Activated CD8-positive, alpha-beta T cell treated with anti-CD3 and anti-CD28 coated beads for 36 hours (primary cell): ENCODE data around the gene SH3GL3. TPM values are rescaled to one million over a fixed set of nuclear protein-coding genes. Genes with fewer than 3 reads are reported as not detected.

Source experiments
- ATAC-seq: fragments of 200-7000 bp; cut with Tn5 transposase; one replicate; pipeline ENCODE4 v1.10.0; 2021; ENCODE audit warnings: mild to moderate bottlenecking, moderate library complexity
- CTCF ChIA-PET: fragments of 350-600 bp; sonication (Branson Sonifier 250); formaldehyde crosslinking; loops from one replicate; lab custom pipeline; 2021; ENCODE audit warnings: antibody characterized with exemption; lab: Charles Lee
- POLR2A ChIA-PET: fragments of 350-600 bp; sonication (Branson Sonifier 250); formaldehyde crosslinking; loops from one replicate; lab custom pipeline; 2021; ENCODE audit warnings: antibody characterized with exemption; lab: Charles Lee
- DNase-seq: peaks from one replicate; pipeline ENCODE4 v3.0.0-alpha.2; 2020
- H3K27ac Mint-ChIP-seq: one replicate; pipeline ENCODE4 v1.8.0; 2021; ENCODE audit warnings: mild to moderate bottlenecking, mixed read lengths
- H3K27me3 Mint-ChIP-seq: one replicate; pipeline ENCODE4 v1.8.0; 2021; ENCODE audit warnings: mixed read lengths
- H3K36me3 Mint-ChIP-seq: one replicate; pipeline ENCODE4 v1.8.0; 2021; ENCODE audit warnings: low read depth, mixed read lengths
- H3K4me1 Mint-ChIP-seq: one replicate; pipeline ENCODE4 v1.8.0; 2021; ENCODE audit warnings: low read depth, mixed read lengths
- H3K4me3 Mint-ChIP-seq: one replicate; pipeline ENCODE4 v1.8.0; 2021; ENCODE audit warnings: mild to moderate bottlenecking, moderate library complexity, mixed read lengths
- H3K9me3 Mint-ChIP-seq: one replicate; pipeline ENCODE4 v1.8.0; 2021; ENCODE audit warnings: mixed read lengths
- CTCF ChIP-seq: fragments of 200-600 bp; IDR thresholded peaks from one replicate; pipeline ENCODE4 v1.8.0; 2022; ENCODE audit warnings: antibody characterized with exemption, mild to moderate bottlenecking
- intact Hi-C: fragments of 100-400 bp; cut with micrococcal nuclease; formaldehyde crosslinking; loops from one replicate; pipeline ENCODE4 v1.10.0; 2022
- total RNA-seq, 2 experiments: library from RNA; stranded (reverse); gene quantifications; one replicate each; pipeline ENCODE4 v1.2.3, GENCODE V29; 2021

Gene SH3GL3
- total RNA-seq, 2 experiments from 2014 or later: not detected

GRCh38 chr15:83475551-83475950 is 28.4 kb downstream of the SH3GL3 start:
- Mint-ChIP-seq H3K4me3 (no peak overlapping the region), H3K4me1 (no peaks in the 10 kb centered on the region), H3K36me3 (no peaks in the 10 kb centered on the region), H3K27me3 (peaks cover 9% of the 10 kb centered on the region), H3K27ac (no peak overlapping the region), H3K9me3 (no peaks in the 10 kb centered on the region)
- intact Hi-C loops: no loop called here
- POLR2A ChIA-PET: no interaction called here
- TF ChIP-seq CTCF: no peak
- CTCF ChIA-PET: no interaction called here
- no peak for DNase-seq
- ATAC-seq: no peak

- CTCF ChIA-PET: no interaction called here
- H3K36me3 Mint-ChIP-seq: no peaks in the 10 kb centered on the region
- DNase-seq (no peak), ATAC-seq (no peak)
- no peaks in the 10 kb centered on the region for H3K9me3 Mint-ChIP-seq
- H3K27ac Mint-ChIP-seq: no peak overlapping the region
- no peak overlapping the region for H3K4me3 Mint-ChIP-seq
- TF ChIP-seq CTCF: no peak
- intact Hi-C loops: no loop called here
- no peaks in the 10 kb centered on the region for H3K4me1 Mint-ChIP-seq
- POLR2A ChIA-PET: no interaction called here
- H3K27me3 Mint-ChIP-seq: peaks cover 9% of the 10 kb centered on the region
Measured at GRCh38 chr15:83476066-83476465, 28.9 kb downstream of the SH3GL3 start.

GRCh38 chr15:83476708-83477107 is 29.6 kb downstream of the SH3GL3 start:
- H3K4me1 Mint-ChIP-seq: no peaks in the 10 kb centered on the region
- CTCF ChIA-PET: no interaction called here
- POLR2A ChIA-PET: no interaction called here
- ATAC-seq: no peak
- DNase-seq: no peak
- no peaks in the 10 kb centered on the region for H3K9me3 Mint-ChIP-seq
- intact Hi-C loops: no loop called here
- H3K27me3 Mint-ChIP-seq: peaks cover 9% of the 10 kb centered on the region
- H3K4me3 Mint-ChIP-seq: no peak overlapping the region
- TF ChIP-seq CTCF: no peak
- no peak overlapping the region for H3K27ac Mint-ChIP-seq
- H3K36me3 Mint-ChIP-seq: no peaks in the 10 kb centered on the region

- no peak overlapping the region for H3K27ac Mint-ChIP-seq
- intact Hi-C loops: no loop called here
- H3K9me3 Mint-ChIP-seq: no peaks in the 10 kb centered on the region
- ATAC-seq (no peak), DNase-seq (no peak)
- H3K4me3 Mint-ChIP-seq: no peak overlapping the region
- peaks cover 7% of the 10 kb centered on the region for H3K27me3 Mint-ChIP-seq
- no peaks in the 10 kb centered on the region for H3K36me3 Mint-ChIP-seq
- POLR2A ChIA-PET: no interaction called here
- CTCF ChIA-PET: no interaction called here
- no peaks in the 10 kb centered on the region for H3K4me1 Mint-ChIP-seq
- no peak for TF ChIP-seq CTCF
Measured at GRCh38 chr15:83477172-83477807, 30.1 kb downstream of the SH3GL3 start.

GRCh38 chr15:83477808-83478537 is 30.8 kb downstream of the SH3GL3 start:
- ATAC-seq (no peak), DNase-seq (no peak)
- H3K4me1 Mint-ChIP-seq: no peaks in the 10 kb centered on the region
- H3K27ac Mint-ChIP-seq: no peak overlapping the region
- H3K4me3 Mint-ChIP-seq: no peak overlapping the region
- intact Hi-C loops: no loop called here
- ChIA-PET POLR2A (no interaction called here), CTCF (no interaction called here)
- H3K9me3 Mint-ChIP-seq: no peaks in the 10 kb centered on the region
- no peaks in the 10 kb centered on the region for H3K36me3 Mint-ChIP-seq
- H3K27me3 Mint-ChIP-seq: peaks cover 7% of the 10 kb centered on the region
- no peak for TF ChIP-seq CTCF
